ENCODE results near the gene PPA1.

Gene PPA1

GRCh38 chr10:70190581-70190980, 42.6 kb downstream of the PPA1 start:
- Histone ChIP-seq H3K27me3 (ENCODE audit: insufficient read depth, low read depth) (no peaks in the 10 kb centered on the region), H3K9ac (no peak overlapping the region), H3K36me3 (ENCODE audit: insufficient read depth) (no peaks in the 10 kb centered on the region), H3K79me2 (ENCODE audit: insufficient read depth, low read depth) (no peaks in the 10 kb centered on the region), H3K4me2 (no peak overlapping the region), H3K27ac (no peak overlapping the region), H3K4me3 (IDR thresholded peaks at IDR 0.05; ENCODE audit: insufficient read depth, low read depth, low read length) (no peak overlapping the region), H4K20me1 (ENCODE audit: insufficient read depth) (no peaks in the 10 kb centered on the region), H3K4me1 (ENCODE audit: low read depth, poor library complexity, severe bottlenecking) (no peaks in the 10 kb centered on the region), H2AFZ (ENCODE audit: low read depth) (no peak overlapping the region)
- no peak for TF ChIP-seq CTCF (conservative IDR thresholded peaks at IDR 0.05; ENCODE audit: low read depth, low read length)

DNA sequence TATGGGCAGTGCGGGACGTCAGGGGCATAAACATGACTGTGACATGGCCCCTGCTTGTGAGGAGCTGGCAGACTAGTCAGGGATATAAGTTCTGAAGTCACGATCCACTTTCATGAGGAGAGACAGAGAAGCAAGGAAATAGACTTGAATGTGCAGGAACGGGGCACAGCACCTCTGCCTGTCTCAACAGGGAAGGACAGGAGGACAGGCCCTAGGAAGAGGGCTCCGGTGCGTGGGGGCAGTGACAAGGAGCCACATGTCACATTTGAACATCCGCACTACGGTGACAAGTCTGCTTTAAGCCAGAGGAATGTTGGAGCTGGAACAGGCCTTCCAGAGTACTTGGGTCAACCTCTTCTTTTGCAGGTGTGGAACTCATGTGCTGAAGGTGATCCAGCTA, 43.1 kb downstream of the PPA1 start:
- no peak overlapping the region for H3K9ac ChIP-seq
- no peaks in the 10 kb centered on the region for H3K27me3 ChIP-seq (ENCODE audit: insufficient read depth, low read depth)
- no peaks in the 10 kb centered on the region for H3K4me1 ChIP-seq (ENCODE audit: low read depth, poor library complexity, severe bottlenecking)
- no peaks in the 10 kb centered on the region for H4K20me1 ChIP-seq (ENCODE audit: insufficient read depth)
- H3K4me2 ChIP-seq, result no peak overlapping the region
- no peaks in the 10 kb centered on the region for H3K36me3 ChIP-seq (ENCODE audit: insufficient read depth)
- TF ChIP-seq CTCF (conservative IDR thresholded peaks at IDR 0.05; ENCODE audit: low read depth, low read length), result no peak
- H3K27ac ChIP-seq, result no peak overlapping the region
- no peak overlapping the region for H2AFZ ChIP-seq (ENCODE audit: low read depth)
- H3K4me3 ChIP-seq (IDR thresholded peaks at IDR 0.05; ENCODE audit: insufficient read depth, low read depth, low read length), result no peak overlapping the region
- H3K79me2 ChIP-seq (ENCODE audit: insufficient read depth, low read depth), result no peaks in the 10 kb centered on the region

- H3K4me1 ChIP-seq (ENCODE audit: low read depth, poor library complexity, severe bottlenecking), result no peaks in the 10 kb centered on the region
- no peaks in the 10 kb centered on the region for H4K20me1 ChIP-seq (ENCODE audit: insufficient read depth)
- H3K4me2 ChIP-seq, result no peak overlapping the region
- H3K79me2 ChIP-seq (ENCODE audit: insufficient read depth, low read depth), result no peaks in the 10 kb centered on the region
- H3K27me3 ChIP-seq (ENCODE audit: insufficient read depth, low read depth), result no peaks in the 10 kb centered on the region
- no peak for TF ChIP-seq CTCF (conservative IDR thresholded peaks at IDR 0.05; ENCODE audit: low read depth, low read length)
- H3K9ac ChIP-seq, result no peak overlapping the region
- no peak overlapping the region for H3K27ac ChIP-seq
- no peak overlapping the region for H3K4me3 ChIP-seq (IDR thresholded peaks at IDR 0.05; ENCODE audit: insufficient read depth, low read depth, low read length)
- H2AFZ ChIP-seq (ENCODE audit: low read depth), result no peak overlapping the region
- H3K36me3 ChIP-seq (ENCODE audit: insufficient read depth), result no peaks in the 10 kb centered on the region
Observed at GRCh38 chr10:70188768-70189167, 44.5 kb downstream of the PPA1 start.

DNA sequence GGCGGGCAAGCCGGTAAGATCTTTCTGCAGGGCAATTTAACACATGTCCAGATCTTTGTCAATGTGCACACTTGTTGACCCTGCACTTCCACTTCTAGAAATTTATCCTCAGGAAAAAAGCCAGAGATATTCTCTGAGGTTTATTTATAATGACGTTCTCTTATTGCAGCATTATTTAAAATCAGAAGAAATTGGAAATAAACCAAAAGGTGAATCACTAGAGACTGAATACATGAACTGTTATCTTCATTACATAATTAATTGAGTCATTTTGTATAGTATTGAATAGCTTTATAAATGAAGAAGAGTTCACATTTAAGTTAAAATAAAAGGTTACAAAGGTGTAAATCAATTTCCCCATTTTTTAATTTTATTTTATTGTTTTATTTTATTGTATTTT, 46.7 kb downstream of the PPA1 start:
- H4K20me1 ChIP-seq (ENCODE audit: insufficient read depth), result no peaks in the 10 kb centered on the region
- H3K4me1 ChIP-seq (ENCODE audit: low read depth, poor library complexity, severe bottlenecking), result no peaks in the 10 kb centered on the region
- no peak overlapping the region for H3K27ac ChIP-seq
- no peaks in the 10 kb centered on the region for H3K79me2 ChIP-seq (ENCODE audit: insufficient read depth, low read depth)
- no peaks in the 10 kb centered on the region for H3K36me3 ChIP-seq (ENCODE audit: insufficient read depth)
- no peak overlapping the region for H3K4me3 ChIP-seq (IDR thresholded peaks at IDR 0.05; ENCODE audit: insufficient read depth, low read depth, low read length)
- TF ChIP-seq CTCF (conservative IDR thresholded peaks at IDR 0.05; ENCODE audit: low read depth, low read length), result no peak
- no peak overlapping the region for H2AFZ ChIP-seq (ENCODE audit: low read depth)
- H3K9ac ChIP-seq, result no peak overlapping the region
- no peak overlapping the region for H3K4me2 ChIP-seq
- H3K27me3 ChIP-seq (ENCODE audit: insufficient read depth, low read depth), result no peaks in the 10 kb centered on the region

DNA sequence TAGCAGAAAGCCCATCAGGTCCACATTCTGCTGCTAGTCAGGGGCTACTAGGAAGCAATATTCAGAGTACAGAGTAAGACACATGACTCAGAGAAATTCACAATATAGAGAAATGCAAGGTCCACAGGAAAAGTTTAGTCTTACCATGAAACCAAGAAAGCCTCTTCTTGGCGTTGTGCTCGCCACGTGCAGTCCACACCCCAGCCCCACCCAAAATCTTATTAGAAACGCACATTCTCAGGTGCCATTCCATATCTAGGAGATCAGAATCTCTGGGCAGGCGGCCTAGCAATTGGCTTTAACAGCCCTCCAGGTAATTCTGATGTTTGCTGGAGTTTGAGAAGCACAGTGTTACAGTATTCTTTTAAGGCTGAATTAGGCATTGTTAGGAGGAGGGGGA, 47.1 kb downstream of the PPA1 start:
- Histone ChIP-seq H3K27ac (no peak overlapping the region), H2AFZ (ENCODE audit: low read depth) (no peak overlapping the region), H3K9ac (no peak overlapping the region), H3K27me3 (ENCODE audit: insufficient read depth, low read depth) (no peaks in the 10 kb centered on the region), H4K20me1 (ENCODE audit: insufficient read depth) (no peaks in the 10 kb centered on the region), H3K36me3 (ENCODE audit: insufficient read depth) (no peaks in the 10 kb centered on the region), H3K4me3 (IDR thresholded peaks at IDR 0.05; ENCODE audit: insufficient read depth, low read depth, low read length) (no peak overlapping the region), H3K79me2 (ENCODE audit: insufficient read depth, low read depth) (no peaks in the 10 kb centered on the region), H3K4me1 (ENCODE audit: low read depth, poor library complexity, severe bottlenecking) (no peaks in the 10 kb centered on the region), H3K4me2 (no peak overlapping the region)
- TF ChIP-seq CTCF (conservative IDR thresholded peaks at IDR 0.05; ENCODE audit: low read depth, low read length), result no peak

Data from KMS-11 (cell line).